A549 (cell line): ENCODE data around the gene FAM24B. TPM values are rescaled to one million over a fixed set of nuclear protein-coding genes. Genes with fewer than 3 reads are reported as not detected.

Source experiments
- ATAC-seq, 2 experiments: fragments of 200-7000 bp in 1 of 2; fragments of >200 bp in 1 of 2; cut with Nextera tagmentation in 1 of 2; cut with Tn5 transposase in 1 of 2; 3 replicates each; pipeline versions ENCODE4 v1.8.0 to v1.9.1; 2018 to 2020; ENCODE audit warnings: mild to moderate bottlenecking in 1 of 2, moderate library complexity in 1 of 2
- CTCF ChIA-PET: fragments of 300-600 bp; sonication (Branson Sonifier 250); formaldehyde crosslinking; extraction: SDS; loops from one replicate; lab custom pipeline; 2021; ENCODE audit warnings: antibody characterized with exemption, inconsistent platforms; lab: Yijun Ruan, JAX
- POLR2A ChIA-PET: fragments of 350-600 bp; formaldehyde crosslinking; extraction: SDS; loops from one replicate; lab custom pipeline; 2021; ENCODE audit warnings: antibody characterized with exemption, inconsistent platforms; lab: Yijun Ruan, JAX
- DNase-seq, 2 experiments: peaks; one replicate each; pipeline versions ENCODE4 v3.0.0 to v3.0.0-alpha.2; 2011 to 2016; ENCODE audit warnings: low read depth in 1 of 2, low spot score in 1 of 2
- FAIRE-seq: peaks from 2 replicates; lab custom pipeline; 2011; peaks lifted over from hg19 to GRCh38; lab: Jason Lieb, UNC
- H3K27ac ChIP-seq, 2 experiments: fragments of >200 bp; sonication (Bioruptor Twin); formaldehyde crosslinking; 3 replicates each; pipeline ENCODE4 v1.5.1; 2016 to 2017
- H3K4me1 ChIP-seq: fragments of >200 bp; sonication (Bioruptor Twin); formaldehyde crosslinking; 3 replicates; pipeline ENCODE4 v1.6.1; 2016
- H3K4me2 ChIP-seq: fragments of >200 bp; sonication (Bioruptor Twin); formaldehyde crosslinking; 3 replicates; pipeline ENCODE4 v1.6.1; 2016
- H3K4me3 ChIP-seq: fragments of >200 bp; sonication (Bioruptor Twin); formaldehyde crosslinking; 3 replicates; pipeline ENCODE4 v1.5.1; 2016
- H3K9me3 ChIP-seq: fragments of >200 bp; sonication (Bioruptor Twin); formaldehyde crosslinking; 3 replicates; pipeline ENCODE4 v1.6.1; 2016
- BHLHE40 ChIP-seq: IDR thresholded peaks from 2 replicates; pipeline ENCODE4 v1.6.1; 2012; ENCODE audit warnings: low read depth, low read length, inconsistent platforms
- CHD2 ChIP-seq: fragments of 150-350 bp; IDR thresholded peaks from 2 replicates; pipeline ENCODE4 v1.6.1; 2014; ENCODE audit warnings: low read length; ENCODE audit not compliant: partially characterized antibody
- CHD4 ChIP-seq: fragments of 200-600 bp; sonication (generic); IDR thresholded peaks from 2 replicates; pipeline ENCODE4 v1.6.1; 2016; ENCODE audit warnings: antibody characterized with exemption, mild to moderate bottlenecking, borderline replicate concordance
- EHF ChIP-seq: fragments of 250-450 bp; sonication (Bioruptor Pico); IDR thresholded peaks from 2 replicates; pipeline ENCODE4 v1.5.0; 2020; ENCODE audit warnings: mild to moderate bottlenecking
- ELK1 ChIP-seq: fragments of 150-350 bp; IDR thresholded peaks from 2 replicates; pipeline ENCODE4 v1.6.1; 2014; ENCODE audit warnings: low read depth, mild to moderate bottlenecking, low read length
- EP300 ChIP-seq, 2 experiments: fragments of >200 bp; sonication (Bioruptor Twin); formaldehyde crosslinking; IDR thresholded peaks; 2 replicates in 1 of 2; 3 replicates in 1 of 2; pipeline ENCODE4 v1.6.1; 2016 to 2017
- HDAC2 ChIP-seq: fragments of 200-600 bp; sonication (generic); IDR thresholded peaks from 2 replicates; pipeline ENCODE4 v1.6.1; 2016
- JUN ChIP-seq, 2 experiments: fragments of >200 bp; sonication (Bioruptor Twin); formaldehyde crosslinking; IDR thresholded peaks; 2 replicates in 1 of 2; 3 replicates in 1 of 2; pipeline ENCODE4 v1.6.1; 2016 to 2017
- JUNB ChIP-seq: fragments of >200 bp; sonication (Bioruptor Twin); formaldehyde crosslinking; IDR thresholded peaks from 2 replicates; pipeline ENCODE4 v1.6.1; 2016
- KDM5A ChIP-seq: fragments of 200-600 bp; sonication (generic); IDR thresholded peaks from 2 replicates; pipeline ENCODE4 v1.6.1; 2016; ENCODE audit warnings: antibody characterized with exemption, mild to moderate bottlenecking
- MAFK ChIP-seq: fragments of 450-650 bp; IDR thresholded peaks from 2 replicates; pipeline ENCODE4 v1.6.1; 2014; ENCODE audit not compliant: partially characterized antibody
- MAX ChIP-seq: IDR thresholded peaks from 2 replicates; pipeline ENCODE4 v1.6.1; 2012
- MAZ ChIP-seq: fragments of 150-350 bp; IDR thresholded peaks from 2 replicates; pipeline ENCODE4 v1.6.1; 2014; ENCODE audit warnings: antibody characterized with exemption, low read depth, low read length, borderline replicate concordance
- NFE2L2 ChIP-seq: fragments of 150-350 bp; conservative IDR thresholded peaks from 2 replicates; pipeline ENCODE4 v1.6.1; 2014; ENCODE audit warnings: low read length
- NPAS2 ChIP-seq: fragments of 250-450 bp; sonication (Bioruptor Pico); IDR thresholded peaks from 2 replicates; pipeline ENCODE4 v1.8.0; 2022; ENCODE audit warnings: mild to moderate bottlenecking, moderate library complexity, borderline replicate concordance
- POLR2AphosphoS2 ChIP-seq: conservative IDR thresholded peaks from 2 replicates; pipeline ENCODE4 v1.6.1; 2012; ENCODE audit warnings: low read length, improper control_type of control experiment, inconsistent platforms
- RAD21 ChIP-seq, 2 experiments: fragments of >200 bp in 1 of 2; sonication (Bioruptor Twin) in 1 of 2; formaldehyde crosslinking in 1 of 2; IDR thresholded peaks in 1 of 2; conservative IDR thresholded peaks in 1 of 2; 2 replicates in 1 of 2; 3 replicates in 1 of 2; pipeline ENCODE4 v1.6.1; 2012 to 2018; ENCODE audit warnings: inconsistent platforms in 1 of 2
- RCOR1 ChIP-seq: fragments of 150-350 bp; IDR thresholded peaks from 2 replicates; pipeline ENCODE4 v1.6.1; 2014; ENCODE audit warnings: antibody characterized with exemption, low read length, low read depth
- RFX5 ChIP-seq: fragments of 450-650 bp; IDR thresholded peaks from 2 replicates; pipeline ENCODE4 v1.7.1; 2014; ENCODE audit warnings: antibody characterized with exemption, mild to moderate bottlenecking, moderate library complexity
- RNF2 ChIP-seq: fragments of 200-600 bp; sonication (generic); IDR thresholded peaks from 2 replicates; pipeline ENCODE4 v1.6.1; 2016; ENCODE audit warnings: low read depth, mild to moderate bottlenecking, antibody characterized with exemption, moderate library complexity, borderline replicate concordance
- TFCP2L1 ChIP-seq: fragments of 250-450 bp; sonication (Bioruptor Pico); IDR thresholded peaks from 2 replicates; pipeline ENCODE4 v1.5.0; 2021; ENCODE audit warnings: mild to moderate bottlenecking
- USF2 ChIP-seq: fragments of 450-650 bp; IDR thresholded peaks from 2 replicates; pipeline ENCODE4 v1.6.1; 2014; ENCODE audit warnings: antibody characterized with exemption
- ZC3H11A ChIP-seq: fragments of 450-650 bp; IDR thresholded peaks from 2 replicates; pipeline ENCODE4 v1.6.1; 2014; ENCODE audit warnings: antibody characterized with exemption, mild to moderate bottlenecking
- ZFP36 ChIP-seq: fragments of 450-650 bp; IDR thresholded peaks from 2 replicates; pipeline ENCODE4 v1.6.1; 2014; ENCODE audit warnings: borderline replicate concordance; ENCODE audit not compliant: partially characterized antibody
- ZSCAN20 ChIP-seq: fragments of 250-450 bp; sonication (Bioruptor Pico); IDR thresholded peaks from 2 replicates; pipeline ENCODE4 v1.8.0; 2022; ENCODE audit warnings: mild to moderate bottlenecking, moderate library complexity
- WGBS: methylation state at CpG from one replicate; pipeline ENCODE4 v1.1.6; 2017; ENCODE audit errors: missing lambda C conversion rate; 5-methylcytosine and 5-hydroxymethylcytosine counted together
- polyA plus RNA-seq, 4 experiments: library from polyadenylated mRNA; depleted of rRNA in 3 of 4; stranded (reverse); fragments of >200 nt; fragmentation: RNase III in 1 of 4; extraction: RNeasy Plus Mini Kit Qiagen cat#74134 plus additional on column Dnase treatment in 1 of 4; gene quantifications; 2 replicates in 3 of 4; 3 replicates in 1 of 4; pipeline ENCODE4 v1.2.3, GENCODE V29; 2011 to 2017

FAM24B gene
- polyA plus RNA-seq, 2 of the 4 experiments (the other 2 are of a cell fraction): 15.6 to 27.6 TPM

- TF ChIP-seq HDAC2 (no peak), CHD4 (no peak), RCOR1 (no peak), EP300 (IDR thresholded peaks at IDR 0.05) (no peak), ZSCAN20 (CRISPR knock-in tag) (no peak), MAX (no peak), MAZ (no peak), ELK1 (no peak), RFX5 (no peak), RAD21 (conservative IDR thresholded peaks at IDR 0.05 in 1 of 2, IDR thresholded peaks at IDR 0.05 in 1 of 2) (no peak), EHF (no peak), POLR2AphosphoS2 (no peak), ZC3H11A (no peak), USF2 (no peak), JUNB (no peak), JUN (IDR thresholded peaks at IDR 0.05) (no peak), KDM5A (no peak)
- TF ChIP-seq, all 56 proteins: peak for 0
- POLR2A ChIA-PET: interaction anchor here (0.5 kb wide), 1 partner anchor 1568 kb away, joined by 3 read pairs; no protein-coding TSS in a partner anchor
- FAIRE-seq: no peak
- no peak for ATAC-seq
- no peak within 1 kb of the TSS for H3K4me2 ChIP-seq
- peaks cover 13% of the 10 kb centered on the region for H3K9me3 ChIP-seq
- peaks cover 15% of the 10 kb centered on the region for H3K4me1 ChIP-seq
- CTCF ChIA-PET: no interaction called here
- 95% methylated on average over 5 of the region's 5 CpGs for WGBS
- H3K27ac ChIP-seq: no peak within 1 kb of the TSS
- H3K4me3 ChIP-seq: no peak within 1 kb of the TSS
- no peak for DNase-seq
Observed at GRCh38 chr10:122845783-122846332, 33.5 kb downstream of the FAM24B start, which contains the start of gene CUZD1. Gene CUZD1, minus strand, starts transcription at chr10:122845857. Its CDS starts 14 bp downstream, at chr10:122845843.

- no peaks in the 10 kb centered on the region for H3K4me1 ChIP-seq
- H3K4me3 ChIP-seq: no peak overlapping the region
- peaks cover 13% of the 10 kb centered on the region for H3K9me3 ChIP-seq
- ChIA-PET CTCF (no interaction called here), POLR2A (no interaction called here)
- ATAC-seq (no peak), DNase-seq (no peak), FAIRE-seq (no peak)
- H3K4me2 ChIP-seq: no peak overlapping the region
- WGBS: 91% methylated on average over 4 of the region's 4 CpGs
- TF ChIP-seq ELK1: no peak
- TF ChIP-seq CHD2: no peak
- TF ChIP-seq CHD4: no peak
- TF ChIP-seq MAFK: no peak
- TF ChIP-seq RNF2: no peak
- no peak for TF ChIP-seq TFCP2L1 (CRISPR knock-in tag)
- no peak overlapping the region for H3K27ac ChIP-seq
Observed at GRCh38 chr10:122844146-122844545, 35.2 kb downstream of the FAM24B start.

GRCh38 chr10:122841569-122841968 lies 37.8 kb downstream of the FAM24B start:
- H3K9me3 ChIP-seq: peaks cover 13% of the 10 kb centered on the region
- CTCF ChIA-PET: no interaction called here
- H3K27ac ChIP-seq: no peak overlapping the region
- ATAC-seq (no peak), DNase-seq (no peak), FAIRE-seq (no peak)
- TF ChIP-seq RAD21 (conservative IDR thresholded peaks at IDR 0.05 in 1 of 2, IDR thresholded peaks at IDR 0.05 in 1 of 2) (no peak), HDAC2 (no peak), ZFP36 (peak; percentile 59), BHLHE40 (no peak), NPAS2 (CRISPR knock-in tag) (no peak), NFE2L2 (no peak)
- H3K4me2 ChIP-seq: no peak overlapping the region
- no peak overlapping the region for H3K4me3 ChIP-seq
- POLR2A ChIA-PET: no interaction called here
- H3K4me1 ChIP-seq: no peaks in the 10 kb centered on the region
